Glutamatergic neuron (in vitro differentiated cells): ENCODE results near the gene SLC6A6. TPM values are rescaled to one million over a fixed set of nuclear protein-coding genes. Genes with fewer than 3 reads are reported as not detected.

Experiments used
- DNase-seq: peaks from one replicate; pipeline ENCODE4 v3.0.0; 2022
- H3K27ac Mint-ChIP-seq: one replicate; pipeline ENCODE4 v1.8.0; 2020; ENCODE audit warnings: mild to moderate bottlenecking, mixed read lengths, inconsistent platforms; ENCODE audit not compliant: unreplicated experiment
- H3K27me3 Mint-ChIP-seq: one replicate; pipeline ENCODE4 v1.8.0; 2020; ENCODE audit warnings: mild to moderate bottlenecking, moderate library complexity, mixed read lengths, inconsistent platforms; ENCODE audit not compliant: unreplicated experiment
- H3K36me3 Mint-ChIP-seq: one replicate; pipeline ENCODE4 v1.8.0; 2020; ENCODE audit warnings: mild to moderate bottlenecking, mixed read lengths, inconsistent platforms; ENCODE audit not compliant: unreplicated experiment
- H3K4me1 Mint-ChIP-seq: one replicate; pipeline ENCODE4 v1.8.0; 2020; ENCODE audit warnings: mild to moderate bottlenecking, low read depth, mixed read lengths, inconsistent platforms; ENCODE audit not compliant: unreplicated experiment
- H3K4me3 Mint-ChIP-seq: one replicate; pipeline ENCODE4 v1.8.0; 2020; ENCODE audit warnings: mild to moderate bottlenecking, mixed read lengths, inconsistent platforms; ENCODE audit not compliant: unreplicated experiment
- H3K9me3 Mint-ChIP-seq: one replicate; pipeline ENCODE4 v1.8.0; 2020; ENCODE audit warnings: mild to moderate bottlenecking, moderate library complexity, mixed read lengths, inconsistent platforms; ENCODE audit not compliant: unreplicated experiment
- total RNA-seq: library from RNA; stranded (reverse); fragmentation: NEBNext Ultra II Directional; extraction: Animal tissue kit (Norgen Biotek cat#: 25700); gene quantifications from one replicate; pipeline ENCODE4 v1.2.1, GENCODE V29; 2021; ENCODE audit not compliant: unreplicated experiment
- TF ChIP-seq, protein P1 (sequence below): fragments of 200-600 bp; sonication (generic); IDR thresholded peaks from one replicate; pipeline ENCODE4 v1.5.0; 2021; ENCODE audit not compliant: partially characterized antibody, unreplicated experiment

The SLC6A6 gene
- total RNA-seq, 1 donor from 2014 or later: 21.9 TPM

DNA sequence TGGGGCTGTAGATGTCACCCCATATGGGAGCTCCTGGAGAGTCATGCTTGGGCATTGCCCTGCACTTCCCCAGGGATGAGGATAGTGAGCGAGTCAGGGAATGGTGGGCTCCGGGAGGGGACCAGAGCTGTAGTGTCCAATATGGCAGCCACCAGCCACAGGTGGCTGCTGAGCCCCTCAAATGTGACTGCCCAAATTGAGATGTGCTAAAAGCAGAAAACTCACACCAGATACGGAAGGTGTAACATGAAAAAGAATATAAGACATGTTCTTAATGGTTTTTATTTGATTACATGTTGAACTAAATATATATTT is 106.1 kb downstream of the SLC6A6 start:
- H3K4me3 Mint-ChIP-seq: no peak overlapping the region
- H3K4me1 Mint-ChIP-seq: no peaks in the 10 kb centered on the region
- no peaks in the 10 kb centered on the region for H3K36me3 Mint-ChIP-seq
- peaks cover 7% of the 10 kb centered on the region for H3K27me3 Mint-ChIP-seq
- H3K27ac Mint-ChIP-seq: no peak overlapping the region
- H3K9me3 Mint-ChIP-seq: peaks cover 7% of the 10 kb centered on the region
- no peak for DNase-seq
- TF ChIP-seq, protein P1, sequence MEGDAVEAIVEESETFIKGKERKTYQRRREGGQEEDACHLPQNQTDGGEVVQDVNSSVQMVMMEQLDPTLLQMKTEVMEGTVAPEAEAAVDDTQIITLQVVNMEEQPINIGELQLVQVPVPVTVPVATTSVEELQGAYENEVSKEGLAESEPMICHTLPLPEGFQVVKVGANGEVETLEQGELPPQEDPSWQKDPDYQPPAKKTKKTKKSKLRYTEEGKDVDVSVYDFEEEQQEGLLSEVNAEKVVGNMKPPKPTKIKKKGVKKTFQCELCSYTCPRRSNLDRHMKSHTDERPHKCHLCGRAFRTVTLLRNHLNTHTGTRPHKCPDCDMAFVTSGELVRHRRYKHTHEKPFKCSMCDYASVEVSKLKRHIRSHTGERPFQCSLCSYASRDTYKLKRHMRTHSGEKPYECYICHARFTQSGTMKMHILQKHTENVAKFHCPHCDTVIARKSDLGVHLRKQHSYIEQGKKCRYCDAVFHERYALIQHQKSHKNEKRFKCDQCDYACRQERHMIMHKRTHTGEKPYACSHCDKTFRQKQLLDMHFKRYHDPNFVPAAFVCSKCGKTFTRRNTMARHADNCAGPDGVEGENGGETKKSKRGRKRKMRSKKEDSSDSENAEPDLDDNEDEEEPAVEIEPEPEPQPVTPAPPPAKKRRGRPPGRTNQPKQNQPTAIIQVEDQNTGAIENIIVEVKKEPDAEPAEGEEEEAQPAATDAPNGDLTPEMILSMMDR: no peak

DNA sequence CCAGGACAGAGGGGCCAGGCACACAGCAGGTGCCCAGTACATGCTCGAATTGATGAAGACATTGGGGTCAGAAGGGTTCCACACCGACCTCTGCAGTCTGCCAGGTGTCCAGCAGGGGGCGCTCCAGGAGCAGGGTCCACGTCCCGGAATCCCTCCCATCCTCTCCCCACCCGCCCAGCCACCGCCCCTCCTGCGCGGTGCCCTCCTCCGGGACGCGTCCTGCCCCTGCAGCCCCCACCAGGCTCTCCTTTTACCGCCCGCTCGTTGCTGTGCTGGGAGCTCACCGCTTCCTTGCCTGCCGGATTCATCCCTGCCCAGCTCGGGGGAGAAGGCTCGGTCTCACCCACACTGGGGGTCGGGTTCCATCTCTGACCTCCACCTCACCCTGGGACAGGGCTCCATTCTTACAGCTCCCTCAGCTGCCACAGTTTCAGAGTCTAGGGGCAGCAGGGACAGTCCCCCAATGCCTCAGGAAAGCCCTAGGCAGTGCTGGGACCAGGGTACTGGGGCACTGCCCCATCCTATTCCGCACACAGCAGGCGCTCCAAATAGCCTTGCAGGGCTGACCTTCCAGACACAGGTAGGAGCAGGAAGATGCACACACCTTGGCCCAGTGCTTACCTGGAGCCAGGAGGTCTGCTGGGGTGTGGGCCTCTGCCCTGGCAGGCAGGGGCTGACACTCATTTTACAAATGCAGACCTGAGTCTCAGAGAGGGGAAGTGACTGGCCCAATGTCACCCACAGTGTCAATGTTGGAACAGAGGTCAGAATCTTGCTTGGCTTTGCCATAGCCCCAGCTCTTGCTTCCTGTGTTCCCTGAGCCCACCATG is 106.8 kb downstream of the SLC6A6 start:
- H3K27me3 Mint-ChIP-seq: peaks cover 4% of the 10 kb centered on the region
- no peaks in the 10 kb centered on the region for H3K36me3 Mint-ChIP-seq
- H3K27ac Mint-ChIP-seq: no peak overlapping the region
- H3K9me3 Mint-ChIP-seq: peaks cover 8% of the 10 kb centered on the region
- TF ChIP-seq, protein P1: peak; percentile 100
- peak overlapping the region; percentile 61 for H3K4me3 Mint-ChIP-seq
- no peaks in the 10 kb centered on the region for H3K4me1 Mint-ChIP-seq
- DNase-seq: peak; percentile 91

DNA sequence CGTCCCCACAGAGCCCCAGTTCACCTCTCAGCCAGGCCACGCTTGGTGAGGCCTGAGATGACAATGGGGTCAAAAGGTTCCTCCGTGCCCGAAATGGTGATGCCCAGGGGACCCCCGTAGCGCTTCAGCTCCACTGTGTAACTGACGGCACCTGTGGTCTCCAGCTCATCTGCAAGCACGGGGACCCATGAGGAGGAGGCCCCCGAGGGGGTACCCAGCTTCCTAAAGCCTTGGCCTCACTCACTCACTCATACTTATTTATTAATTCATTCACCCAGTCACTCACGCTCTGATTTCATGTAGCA is 107.3 kb downstream of the SLC6A6 start:
- Mint-ChIP-seq H3K4me3 (no peak overlapping the region), H3K36me3 (no peaks in the 10 kb centered on the region), H3K9me3 (peaks cover 5% of the 10 kb centered on the region), H3K27me3 (peaks cover 6% of the 10 kb centered on the region), H3K27ac (no peak overlapping the region), H3K4me1 (no peaks in the 10 kb centered on the region)
- TF ChIP-seq, protein P1: no peak
- no peak for DNase-seq

DNA sequence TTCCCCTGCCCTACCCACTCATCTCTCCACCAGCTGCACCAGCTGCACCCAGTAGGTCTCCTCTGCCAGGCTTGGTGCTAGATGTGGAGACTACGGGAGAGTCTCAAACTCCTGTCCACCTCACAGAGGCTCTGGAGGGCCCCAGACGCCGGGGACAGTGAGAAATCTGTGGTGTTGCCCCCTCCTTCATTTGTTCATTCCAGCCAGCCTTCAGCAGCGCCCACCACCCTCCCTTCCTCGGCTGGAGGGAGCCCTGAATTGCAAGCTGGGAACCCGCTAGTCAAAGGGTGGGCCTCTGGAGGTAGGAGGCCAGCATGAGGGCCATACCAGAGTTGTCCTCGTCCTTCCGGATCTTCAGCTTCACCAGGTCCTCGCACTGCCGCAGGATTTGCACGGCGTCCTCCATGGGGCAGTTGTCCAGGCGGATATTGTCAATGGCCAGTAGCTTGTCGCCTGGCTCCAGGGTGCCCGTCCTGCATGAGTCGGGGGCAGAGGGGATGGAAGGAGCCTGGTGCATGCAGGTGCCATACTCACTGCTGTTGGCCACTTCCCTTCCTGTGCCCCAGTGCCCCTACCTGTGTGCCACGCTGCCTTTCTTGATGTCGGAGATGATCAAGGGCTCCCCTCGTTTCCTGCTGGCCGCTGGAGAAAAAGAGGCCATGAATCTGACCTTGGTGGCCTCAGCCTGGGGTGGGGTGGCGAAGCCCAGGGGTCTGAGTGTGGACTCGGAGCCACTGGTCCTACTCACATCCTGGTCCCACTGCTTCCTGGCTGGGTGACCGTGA is 108.6 kb downstream of the SLC6A6 start:
- Mint-ChIP-seq H3K36me3 (no peaks in the 10 kb centered on the region), H3K4me1 (no peaks in the 10 kb centered on the region), H3K27me3 (peaks cover 6% of the 10 kb centered on the region), H3K9me3 (peaks cover 3% of the 10 kb centered on the region), H3K27ac (no peak overlapping the region), H3K4me3 (no peak overlapping the region)
- TF ChIP-seq, protein P1: no peak
- DNase-seq: peak; percentile 8
